IMR-90 (cell line): ENCODE results near the gene TGM6. TPM values are rescaled to one million over a fixed set of nuclear protein-coding genes. Genes with fewer than 3 reads are reported as not detected.

Experiments used
- ATAC-seq: fragments of 200-7000 bp; cut with Tn5 transposase; 2 replicates; pipeline ENCODE4 v1.9.1; 2020; ENCODE audit warnings: low read depth, mild to moderate bottlenecking, moderate library complexity
- BruUV-seq: library from RNA; stranded (reverse); fragments of 400-500 nt; replicated peaks from 2 replicates; lab custom pipeline; 2021; lab: Mats Ljungman, UMichigan
- CTCF ChIA-PET: fragments of 300-600 bp; formaldehyde crosslinking; extraction: SDS; loops from one replicate; lab custom pipeline; 2021; ENCODE audit warnings: antibody characterized with exemption; lab: Yijun Ruan, JAX
- POLR2A ChIA-PET: fragments of 300-600 bp; sonication (Branson Sonifier 250); formaldehyde crosslinking; loops from one replicate; lab custom pipeline; 2022; ENCODE audit warnings: antibody characterized with exemption; ENCODE audit not compliant: unreplicated experiment; lab: Charles Lee
- DNase-seq: peaks from one replicate; pipeline ENCODE4 v3.0.0; 2013
- H2AFZ ChIP-seq: replicated peaks from 2 replicates; pipeline ENCODE3; 2013; ENCODE audit warnings: low read length, mild to moderate bottlenecking; ENCODE audit not compliant: poor library complexity
- H2AK5ac ChIP-seq: 2 replicates; pipeline ENCODE4 v1.6.1; 2013; ENCODE audit warnings: low read depth, low read length, inconsistent platforms
- H2AK9ac ChIP-seq: replicated peaks from 2 replicates; pipeline ENCODE3; 2013; ENCODE audit warnings: mild to moderate bottlenecking, low read depth, low read length, moderate library complexity; ENCODE audit not compliant: poor library complexity
- H2BK120ac ChIP-seq: 2 replicates; pipeline ENCODE4 v1.6.1; 2013; ENCODE audit warnings: low read depth, low read length, inconsistent platforms
- H2BK15ac ChIP-seq: 3 replicates; pipeline ENCODE4 v1.6.1; 2013; ENCODE audit warnings: low read depth, low read length, inconsistent platforms
- H2BK20ac ChIP-seq: 2 replicates; pipeline ENCODE4 v1.6.1; 2013; ENCODE audit warnings: low read depth, mild to moderate bottlenecking, inconsistent platforms, low read length, moderate library complexity
- H2BK5ac ChIP-seq: 2 replicates; pipeline ENCODE4 v1.6.1; 2013; ENCODE audit warnings: mild to moderate bottlenecking, low read depth, low read length, inconsistent platforms; ENCODE audit not compliant: poor library complexity, severe bottlenecking
- H3K14ac ChIP-seq: replicated peaks from 2 replicates; pipeline ENCODE4 v1.6.1; 2013; ENCODE audit warnings: low read depth, low read length, inconsistent platforms
- H3K18ac ChIP-seq: 2 replicates; pipeline ENCODE4 v1.6.1; 2013; ENCODE audit warnings: low read depth, low read length, control low read depth
- H3K23ac ChIP-seq: 2 replicates; pipeline ENCODE4 v1.6.1; 2013; ENCODE audit warnings: low read depth, low read length, inconsistent platforms
- H3K27ac ChIP-seq: 2 replicates; pipeline ENCODE4 v1.5.1; 2013; ENCODE audit warnings: mild to moderate bottlenecking, control low read depth, low read length; ENCODE audit not compliant: insufficient read depth
- H3K27me3 ChIP-seq: 2 replicates; pipeline ENCODE4 v1.6.1; 2013; ENCODE audit warnings: low read length; ENCODE audit not compliant: control insufficient read depth, insufficient read depth
- H3K36me3 ChIP-seq: 2 replicates; pipeline ENCODE4 v1.6.1; 2013; ENCODE audit warnings: low read length, mixed read lengths; ENCODE audit not compliant: control insufficient read depth, insufficient read depth
- H3K4ac ChIP-seq: 2 replicates; pipeline ENCODE4 v1.6.1; 2013; ENCODE audit warnings: low read depth, low read length, inconsistent platforms
- H3K4me1 ChIP-seq: 2 replicates; pipeline ENCODE4 v1.6.1; 2013; ENCODE audit warnings: low read length, mixed read lengths; ENCODE audit not compliant: control insufficient read depth, insufficient read depth
- H3K4me2 ChIP-seq: 2 replicates; pipeline ENCODE4 v1.6.1; 2013; ENCODE audit warnings: low read depth, mild to moderate bottlenecking, control low read depth, low read length, moderate library complexity
- H3K4me3 ChIP-seq: 2 replicates; pipeline ENCODE4 v1.5.1; 2013; ENCODE audit warnings: low read depth, mild to moderate bottlenecking, control low read depth, low read length, moderate library complexity; ENCODE audit not compliant: insufficient read depth
- H3K56ac ChIP-seq: 2 replicates; pipeline ENCODE4 v1.6.1; 2013; ENCODE audit warnings: low read length, inconsistent platforms; ENCODE audit not compliant: insufficient read depth; ENCODE audit errors: extremely low read depth
- H3K79me1 ChIP-seq, 2 experiments: 2 replicates each; pipeline ENCODE4 v1.6.1; 2013; ENCODE audit warnings: low read length in 2 of 2, inconsistent platforms in 1 of 2, low read depth in 1 of 2
- H3K9ac ChIP-seq: 2 replicates; pipeline ENCODE4 v1.6.1; 2013; ENCODE audit warnings: low read depth, low read length, control low read depth
- H3K9me1 ChIP-seq: 2 replicates; pipeline ENCODE4 v1.6.1; 2013; ENCODE audit warnings: low read length, inconsistent platforms; ENCODE audit not compliant: insufficient read depth
- H3K9me3 ChIP-seq: 2 replicates; pipeline ENCODE4 v1.6.1; 2013; ENCODE audit warnings: low read length; ENCODE audit not compliant: control insufficient read depth, insufficient read depth
- H4K20me1 ChIP-seq: 2 replicates; pipeline ENCODE4 v1.6.1; 2013; ENCODE audit warnings: low read length, inconsistent platforms; ENCODE audit not compliant: insufficient read depth
- H4K5ac ChIP-seq: 2 replicates; pipeline ENCODE4 v1.6.1; 2013; ENCODE audit warnings: mild to moderate bottlenecking, low read depth, low read length, control low read depth
- H4K8ac ChIP-seq, 2 experiments: 2 replicates each; pipeline ENCODE4 v1.6.1; 2013; ENCODE audit warnings: low read depth in 2 of 2, low read length in 2 of 2, control low read depth in 1 of 2, inconsistent platforms in 1 of 2
- H4K91ac ChIP-seq: 2 replicates; pipeline ENCODE4 v1.6.1; 2013; ENCODE audit warnings: low read depth, low read length, inconsistent platforms; ENCODE audit not compliant: insufficient read depth
- BHLHE40 ChIP-seq: fragments of 150-350 bp; IDR thresholded peaks from 2 replicates; pipeline ENCODE4 v1.6.1; 2016; ENCODE audit warnings: mild to moderate bottlenecking, low read depth, low read length
- CEBPB ChIP-seq: IDR thresholded peaks from 2 replicates; pipeline ENCODE4 v1.6.1; 2012; ENCODE audit warnings: low read depth, low read length, improper control_type of control experiment
- CHD1 ChIP-seq: IDR thresholded peaks from 2 replicates; pipeline ENCODE4 v1.6.1; 2012; ENCODE audit warnings: low read depth, low read length, improper control_type of control experiment
- FOS ChIP-seq: fragments of 150-350 bp; IDR thresholded peaks from 2 replicates; pipeline ENCODE4 v1.6.1; 2016; ENCODE audit warnings: low read depth, low read length
- MAFK ChIP-seq: IDR thresholded peaks from 2 replicates; pipeline ENCODE4 v1.6.1; 2012; ENCODE audit warnings: low read depth, low read length, improper control_type of control experiment
- MAZ ChIP-seq: IDR thresholded peaks from 2 replicates; pipeline ENCODE4 v1.6.1; 2012; ENCODE audit warnings: low read depth, mild to moderate bottlenecking, low read length, improper control_type of control experiment, moderate library complexity, borderline replicate concordance
- MXI1 ChIP-seq: IDR thresholded peaks from 2 replicates; pipeline ENCODE4 v1.6.1; 2012; ENCODE audit warnings: low read depth, mild to moderate bottlenecking, low read length, moderate library complexity, borderline replicate concordance
- NFE2L2 ChIP-seq: fragments of 150-350 bp; IDR thresholded peaks from 2 replicates; pipeline ENCODE4 v1.6.1; 2016; ENCODE audit warnings: low read depth, mild to moderate bottlenecking, low read length
- POLR2A ChIP-seq: IDR thresholded peaks from 2 replicates; pipeline ENCODE4 v1.6.1; 2012; ENCODE audit warnings: mild to moderate bottlenecking, low read depth, low read length
- RAD21 ChIP-seq: IDR thresholded peaks from 2 replicates; pipeline ENCODE4 v1.6.1; 2012; ENCODE audit warnings: low read length, improper control_type of control experiment
- RCOR1 ChIP-seq: IDR thresholded peaks from 2 replicates; pipeline ENCODE4 v1.6.1; 2012; ENCODE audit warnings: mild to moderate bottlenecking, low read length, improper control_type of control experiment; ENCODE audit not compliant: insufficient replicate concordance
- RFX5 ChIP-seq: IDR thresholded peaks from 2 replicates; pipeline ENCODE4 v1.8.0; 2012; ENCODE audit warnings: low read depth, mild to moderate bottlenecking, low read length, moderate library complexity
- SMC3 ChIP-seq: fragments of 150-350 bp; IDR thresholded peaks from 2 replicates; pipeline ENCODE4 v1.6.1; 2016; ENCODE audit warnings: low read depth, mild to moderate bottlenecking, antibody characterized with exemption, low read length, moderate library complexity
- WGBS, 2 experiments: methylation state at CpG; one replicate each; pipeline versions ENCODE4 v1.1.5 to v1.1.7; 2013; ENCODE audit warnings: missing lambda C conversion rate in 2 of 2; ENCODE audit not compliant: insufficient read length in 1 of 2; ENCODE audit errors: extremely low coverage in 2 of 2; 5-methylcytosine and 5-hydroxymethylcytosine counted together
- dilution Hi-C: fragments of 300-500 bp; cut with HindIII; formaldehyde crosslinking; loops from one replicate; pipeline ENCODE4 v1.14.3; 2018; ENCODE audit warnings: low sequenced_read_pairs; ENCODE audit not compliant: unreplicated experiment
- in situ Hi-C: fragments of 300-500 bp; cut with MboI; formaldehyde crosslinking; loops from 3 replicates; pipeline ENCODE4 v1.14.3; 2019; ENCODE audit warnings: low sequenced_read_pairs, inconsistent platforms, mixed read lengths
- intact Hi-C: fragments of 100-400 bp; cut with micrococcal nuclease; formaldehyde crosslinking; loops from 2 replicates; pipeline ENCODE4 v1.10.0; 2022
- polyA plus RNA-seq, 3 experiments: library from polyadenylated mRNA; depleted of rRNA; stranded (reverse); fragments of >200 nt; gene quantifications; 2 replicates each; pipeline ENCODE4 v1.2.3, GENCODE V29; 2012; ENCODE audit warnings: low replicate concordance in 1 of 3
- total RNA-seq: library from RNA; depleted of rRNA; stranded (reverse); fragments of >200 nt; gene quantifications from 2 replicates; pipeline ENCODE4 v1.2.3, GENCODE V29; 2012
- TF ChIP-seq, protein P1 (sequence below): fragments of 150-350 bp; IDR thresholded peaks from 2 replicates; pipeline ENCODE4 v1.6.1; 2017; ENCODE audit warnings: mild to moderate bottlenecking, antibody characterized with exemption, low read length, low read depth
- TF ChIP-seq, protein P2 (sequence below): conservative IDR thresholded peaks from 2 replicates; pipeline ENCODE4 v1.5.1; 2012; ENCODE audit warnings: mild to moderate bottlenecking, low read depth, low read length, improper control_type of control experiment
- TF ChIP-seq, protein P3 (sequence below): fragments of 150-350 bp; IDR thresholded peaks from 2 replicates; pipeline ENCODE4 v1.6.1; 2016; ENCODE audit warnings: low read depth, mild to moderate bottlenecking, low read length, moderate library complexity, borderline replicate concordance

TGM6 gene
- total and polyA plus RNA-seq, 2 of the 4 experiments (the other 2 are of a cell fraction): not detected

DNA sequence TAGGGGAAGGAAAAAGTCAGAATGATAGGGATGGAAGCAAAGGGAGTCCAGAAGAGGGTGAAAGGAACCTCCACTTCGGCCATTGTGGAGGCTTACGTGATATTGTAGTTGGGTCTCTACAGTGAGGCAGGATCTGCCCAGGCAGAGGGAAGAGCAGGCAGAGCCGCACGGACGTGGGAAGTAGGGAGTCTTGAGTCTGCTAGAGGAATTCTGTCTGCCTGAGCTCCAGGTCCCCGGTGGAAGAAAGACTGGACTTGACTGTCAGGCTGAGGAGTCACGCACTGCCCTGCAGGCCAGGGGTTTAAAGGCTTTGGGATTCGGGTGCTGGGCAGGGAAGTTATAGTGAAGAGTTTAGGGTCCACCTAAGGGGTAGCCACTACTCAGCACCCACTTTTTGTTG, 16.4 kb downstream of the TGM6 start:
- H3K4me3 ChIP-seq: no peak overlapping the region
- 94% methylated on average over 3 of the region's 8 CpGs; no CpG with 5 or more reads in 1 of the 2 experiments for WGBS, 2 experiments
- no peak overlapping the region for H3K23ac ChIP-seq
- H2BK120ac ChIP-seq: no peak overlapping the region
- no peak overlapping the region for H2AK5ac ChIP-seq
- dilution Hi-C loops (no loop called here), in situ Hi-C loops (no loop called here), intact Hi-C loops (no loop called here)
- H3K14ac ChIP-seq: no peak overlapping the region
- no TSS peak for BruUV-seq
- POLR2A ChIA-PET: no interaction called here
- H3K9ac ChIP-seq: no peak overlapping the region
- H2AK9ac ChIP-seq: no peak overlapping the region
- H2BK5ac ChIP-seq: no peak overlapping the region
- H2BK20ac ChIP-seq: no peak overlapping the region
- H3K9me1 ChIP-seq: no peaks in the 10 kb centered on the region
- H3K36me3 ChIP-seq: no peaks in the 10 kb centered on the region
- CTCF ChIA-PET: no interaction called here
- no peaks in the 10 kb centered on the region for H3K9me3 ChIP-seq
- TF ChIP-seq, protein P1, sequence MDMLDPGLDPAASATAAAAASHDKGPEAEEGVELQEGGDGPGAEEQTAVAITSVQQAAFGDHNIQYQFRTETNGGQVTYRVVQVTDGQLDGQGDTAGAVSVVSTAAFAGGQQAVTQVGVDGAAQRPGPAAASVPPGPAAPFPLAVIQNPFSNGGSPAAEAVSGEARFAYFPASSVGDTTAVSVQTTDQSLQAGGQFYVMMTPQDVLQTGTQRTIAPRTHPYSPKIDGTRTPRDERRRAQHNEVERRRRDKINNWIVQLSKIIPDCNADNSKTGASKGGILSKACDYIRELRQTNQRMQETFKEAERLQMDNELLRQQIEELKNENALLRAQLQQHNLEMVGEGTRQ: no peak
- no peak for TF ChIP-seq SMC3
- TF ChIP-seq MAFK: no peak
- TF ChIP-seq FOS: no peak
- no peak for TF ChIP-seq CEBPB
- TF ChIP-seq RCOR1: no peak
- no peak for TF ChIP-seq MXI1
- no peak for TF ChIP-seq CHD1
- TF ChIP-seq RAD21: no peak
- no peak for TF ChIP-seq MAZ
- no peak for TF ChIP-seq RFX5
- no peak for TF ChIP-seq POLR2A
- TF ChIP-seq NFE2L2: no peak
- TF ChIP-seq, protein P2, sequence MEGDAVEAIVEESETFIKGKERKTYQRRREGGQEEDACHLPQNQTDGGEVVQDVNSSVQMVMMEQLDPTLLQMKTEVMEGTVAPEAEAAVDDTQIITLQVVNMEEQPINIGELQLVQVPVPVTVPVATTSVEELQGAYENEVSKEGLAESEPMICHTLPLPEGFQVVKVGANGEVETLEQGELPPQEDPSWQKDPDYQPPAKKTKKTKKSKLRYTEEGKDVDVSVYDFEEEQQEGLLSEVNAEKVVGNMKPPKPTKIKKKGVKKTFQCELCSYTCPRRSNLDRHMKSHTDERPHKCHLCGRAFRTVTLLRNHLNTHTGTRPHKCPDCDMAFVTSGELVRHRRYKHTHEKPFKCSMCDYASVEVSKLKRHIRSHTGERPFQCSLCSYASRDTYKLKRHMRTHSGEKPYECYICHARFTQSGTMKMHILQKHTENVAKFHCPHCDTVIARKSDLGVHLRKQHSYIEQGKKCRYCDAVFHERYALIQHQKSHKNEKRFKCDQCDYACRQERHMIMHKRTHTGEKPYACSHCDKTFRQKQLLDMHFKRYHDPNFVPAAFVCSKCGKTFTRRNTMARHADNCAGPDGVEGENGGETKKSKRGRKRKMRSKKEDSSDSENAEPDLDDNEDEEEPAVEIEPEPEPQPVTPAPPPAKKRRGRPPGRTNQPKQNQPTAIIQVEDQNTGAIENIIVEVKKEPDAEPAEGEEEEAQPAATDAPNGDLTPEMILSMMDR: no peak
- TF ChIP-seq BHLHE40: no peak
- TF ChIP-seq, protein P3, sequence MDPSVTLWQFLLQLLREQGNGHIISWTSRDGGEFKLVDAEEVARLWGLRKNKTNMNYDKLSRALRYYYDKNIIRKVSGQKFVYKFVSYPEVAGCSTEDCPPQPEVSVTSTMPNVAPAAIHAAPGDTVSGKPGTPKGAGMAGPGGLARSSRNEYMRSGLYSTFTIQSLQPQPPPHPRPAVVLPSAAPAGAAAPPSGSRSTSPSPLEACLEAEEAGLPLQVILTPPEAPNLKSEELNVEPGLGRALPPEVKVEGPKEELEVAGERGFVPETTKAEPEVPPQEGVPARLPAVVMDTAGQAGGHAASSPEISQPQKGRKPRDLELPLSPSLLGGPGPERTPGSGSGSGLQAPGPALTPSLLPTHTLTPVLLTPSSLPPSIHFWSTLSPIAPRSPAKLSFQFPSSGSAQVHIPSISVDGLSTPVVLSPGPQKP: no peak
- ATAC-seq (no peak), DNase-seq (no peak)
- no peaks in the 10 kb centered on the region for H3K79me1 ChIP-seq
- no peaks in the 10 kb centered on the region for H3K4me1 ChIP-seq
- H3K4ac ChIP-seq: no peak overlapping the region
- no peak overlapping the region for H2BK15ac ChIP-seq
- H2AFZ ChIP-seq: no peak overlapping the region
- peaks cover 2% of the 10 kb centered on the region; the same call in 1 of the 2 replicates for H3K27me3 ChIP-seq
- no peak overlapping the region for H3K18ac ChIP-seq
- no peak overlapping the region for H3K56ac ChIP-seq
- no peak overlapping the region for H4K5ac ChIP-seq
- H4K8ac ChIP-seq: no peak overlapping the region
- H3K4me2 ChIP-seq: no peak overlapping the region
- H4K20me1 ChIP-seq: no peaks in the 10 kb centered on the region
- no peak overlapping the region for H4K91ac ChIP-seq
- H3K27ac ChIP-seq: no peak overlapping the region
